Tibial nerve (tissue), 4 donors: ENCODE data around the gene RPTOR.

Source experiments
- CTCF ChIP-seq, 5 experiments: fragments of 200-600 bp in 3 of 5; fragments of 450-650 bp in 2 of 5; sonication (generic) in 3 of 5; IDR thresholded peaks; one replicate each; pipeline ENCODE4 v1.5.1; 2016 to 2019; ENCODE audit warnings: antibody characterized with exemption in 5 of 5, mild to moderate bottlenecking in 3 of 5, moderate library complexity in 2 of 5
- EP300 ChIP-seq, 2 donors: sonication (generic); formaldehyde crosslinking; IDR thresholded peaks; one replicate each; pipeline ENCODE4 v1.6.1; 2017; ENCODE audit warnings: antibody characterized with exemption in 2 of 2, mild to moderate bottlenecking in 1 of 2
- POLR2A ChIP-seq, 2 donors: fragments of 450-650 bp; IDR thresholded peaks; one replicate each; pipeline ENCODE4 v1.6.1; 2017; ENCODE audit warnings: antibody characterized with exemption in 2 of 2, mild to moderate bottlenecking in 2 of 2, moderate library complexity in 2 of 2

GRCh38 chr17:80953471-80954315, 409.1 kb downstream of the RPTOR start:
- TF ChIP-seq CTCF (IDR thresholded peaks at IDR 0.05) (no peak), POLR2A (IDR thresholded peaks at IDR 0.05) (no peak), EP300 (IDR thresholded peaks at IDR 0.05) (no peak)
